GM12892 (cell line): ENCODE data around the gene IFITM2.

Source experiments
- DNase-seq: peaks from one replicate; pipeline ENCODE4 v3.0.0; 2011; ENCODE audit not compliant: insufficient read length
- FAIRE-seq: peaks from 2 replicates; lab custom pipeline; 2011; peaks lifted over from hg19 to GRCh38; lab: Jason Lieb, UNC
- POLR2A ChIP-seq: IDR thresholded peaks from 2 replicates; pipeline ENCODE4 v1.6.1; 2011; ENCODE audit warnings: low read depth, low read length, control low read depth
- POLR2AphosphoS5 ChIP-seq: IDR thresholded peaks from 2 replicates; pipeline ENCODE4 v1.6.1; 2011; ENCODE audit warnings: low read depth, low read length, control low read depth
- TAF1 ChIP-seq: IDR thresholded peaks from 2 replicates; pipeline ENCODE4 v1.6.1; 2011; ENCODE audit warnings: low read depth, mild to moderate bottlenecking, control low read depth, low read length, borderline replicate concordance

IFITM2 gene

GRCh38 chr11:291281-292210 lies 16.1 kb upstream of the IFITM2 start:
- TF ChIP-seq TAF1 (no peak), POLR2A (no peak), POLR2AphosphoS5 (no peak)
- FAIRE-seq (no peak), DNase-seq (no peak)

GRCh38 chr11:292211-293121 lies 15.2 kb upstream of the IFITM2 start:
- FAIRE-seq (no peak), DNase-seq (no peak)
- no peak for TF ChIP-seq TAF1

- DNase-seq: no peak
- TF ChIP-seq POLR2AphosphoS5 (no peak), TAF1 (no peak), POLR2A (no peak)
- no peak for FAIRE-seq
These were observed 14.3 kb upstream of the IFITM2 start for GRCh38 chr11:293271-293851.

- TF ChIP-seq POLR2AphosphoS5: no peak
- TF ChIP-seq TAF1: no peak
- TF ChIP-seq POLR2A: no peak
- DNase-seq (no peak), FAIRE-seq (no peak)
These were observed 13.6 kb upstream of the IFITM2 start for GRCh38 chr11:293852-294661.

GRCh38 chr11:294780-295179 lies 12.8 kb upstream of the IFITM2 start:
- DNase-seq (no peak), FAIRE-seq (no peak)

GRCh38 chr11:295351-296170 lies 12.1 kb upstream of the IFITM2 start:
- no peak for TF ChIP-seq TAF1
- TF ChIP-seq POLR2AphosphoS5: no peak
- TF ChIP-seq POLR2A: no peak
- FAIRE-seq (no peak), DNase-seq (no peak)

More at GRCh38 chr11:294780-295179, 12.8 kb upstream of the IFITM2 start:
- TF ChIP-seq POLR2AphosphoS5 (no peak), POLR2A (no peak), TAF1 (no peak)

GRCh38 chr11:296171-297050 lies 11.2 kb upstream of the IFITM2 start:
- TF ChIP-seq POLR2A (no peak), TAF1 (no peak), POLR2AphosphoS5 (no peak)
- FAIRE-seq: no peak
- DNase-seq: no peak

- FAIRE-seq: no peak
- no peak for TF ChIP-seq POLR2A
- TF ChIP-seq TAF1: no peak
- no peak for TF ChIP-seq POLR2AphosphoS5
- DNase-seq: no peak
These were observed 10.5 kb upstream of the IFITM2 start for GRCh38 chr11:297051-297585.

GRCh38 chr11:297586-298405 lies 9.8 kb upstream of the IFITM2 start:
- TF ChIP-seq POLR2AphosphoS5 (no peak), TAF1 (no peak), POLR2A (no peak)
- FAIRE-seq (no peak), DNase-seq (no peak)
